Colon (tissue), 2 donors: ENCODE data around the gene PPP2R5D.
"Not testable (repeated sequence)": the region's sequence is repeated elsewhere in the genome, so short reads cannot be mapped to it uniquely, and the experiment has no call there.

Experiments
- FAIRE-seq: peaks from 2 replicates; lab custom pipeline; 2012; peaks lifted over from hg19 to GRCh38; lab: Jason Lieb, UNC
- donor health status: control.
- donor health status: control.

PPP2R5D gene

GRCh38 chr6:43033496-43034189 is 49.3 kb downstream of the PPP2R5D start:
- FAIRE-seq, result no peak

GRCh38 chr6:43034190-43034525 is 49.8 kb downstream of the PPP2R5D start:
- FAIRE-seq, result no peak

GRCh38 chr6:43035495-43036194 is 51.3 kb downstream of the PPP2R5D start:
- no peak for FAIRE-seq

- no peak for FAIRE-seq
These were observed 52.3 kb downstream of the PPP2R5D start for GRCh38 chr6:43036712-43037111.

GRCh38 chr6:43037197-43037596 is 52.8 kb downstream of the PPP2R5D start:
- FAIRE-seq, result no peak

- no peak for FAIRE-seq
These were observed 53.3 kb downstream of the PPP2R5D start for GRCh38 chr6:43037706-43038105.

- no peak for FAIRE-seq
These were observed 54.4 kb downstream of the PPP2R5D start for GRCh38 chr6:43038727-43039126.

- no peak for FAIRE-seq
These were observed 56.3 kb downstream of the PPP2R5D start for GRCh38 chr6:43040542-43041257.

GRCh38 chr6:43041475-43041874 is 57.1 kb downstream of the PPP2R5D start:
- not testable (repeated sequence) for FAIRE-seq

- FAIRE-seq, result no peak
These were observed 58.9 kb downstream of the PPP2R5D start for GRCh38 chr6:43043310-43043709.

GRCh38 chr6:43045371-43045930 is 61.1 kb downstream of the PPP2R5D start:
- no peak for FAIRE-seq

- FAIRE-seq, result no peak
These were observed 63.6 kb downstream of the PPP2R5D start for GRCh38 chr6:43047998-43048397.

- FAIRE-seq, result no peak
These were observed 66.6 kb downstream of the PPP2R5D start for GRCh38 chr6:43050981-43051380.

- FAIRE-seq, result no peak
These were observed 68.0 kb downstream of the PPP2R5D start for GRCh38 chr6:43052225-43052841.

- no peak for FAIRE-seq
These were observed 68.6 kb downstream of the PPP2R5D start for GRCh38 chr6:43052842-43053544.

GRCh38 chr6:43053545-43054205 is 69.3 kb downstream of the PPP2R5D start, which contains the start of gene CUL7:
CUL7 (minus strand) TSS chr6:43053851; CDS start chr6:43052788, 1,063 bp downstream.
- FAIRE-seq, result no peak

- no peak for FAIRE-seq
These were observed 70.0 kb downstream of the PPP2R5D start for GRCh38 chr6:43054206-43054943.

- no peak for FAIRE-seq
These were observed 71.6 kb downstream of the PPP2R5D start for GRCh38 chr6:43055966-43056365.

GRCh38 chr6:43058531-43058930 is 74.2 kb downstream of the PPP2R5D start:
- FAIRE-seq, result no peak
